Transverse colon (tissue), 4 donors: ENCODE data around the gene ALDH3A1. TPM values are rescaled to one million over a fixed set of nuclear protein-coding genes. Genes with fewer than 3 reads are reported as not detected.

ENCODE experiments used
- DNase-seq: peaks from one replicate; pipeline ENCODE4 v3.0.0-alpha.2; 2019
- H3K27ac ChIP-seq, 4 donors: fragments of 200-600 bp; sonication (generic); 2 replicates each; pipeline ENCODE4 v1.5.1; 2016 to 2018; ENCODE audit warnings: inconsistent platforms in 4 of 4
- H3K27me3 ChIP-seq: fragments of 200-600 bp; sonication (generic); 2 replicates; pipeline ENCODE4 v1.5.1; 2017; ENCODE audit warnings: inconsistent platforms
- H3K36me3 ChIP-seq, 4 donors: fragments of 200-600 bp; sonication (generic); 2 replicates each; pipeline ENCODE4 v1.5.1; 2017 to 2019; ENCODE audit warnings: inconsistent platforms in 4 of 4
- H3K4me1 ChIP-seq, 4 donors: fragments of 200-600 bp; sonication (generic); 2 replicates each; pipeline ENCODE4 v1.5.1; 2017 to 2020; ENCODE audit warnings: inconsistent platforms in 4 of 4
- H3K4me3 ChIP-seq, 4 donors: fragments of 200-600 bp; sonication (generic); 1 replicate in 1 of 4; 2 replicates in 3 of 4; pipeline versions ENCODE4 v1.5.1 to v1.6.1; 2017 to 2019; ENCODE audit warnings: inconsistent platforms in 4 of 4
- H3K9me3 ChIP-seq, 2 donors: fragments of 200-600 bp; sonication (generic); 2 replicates each; pipeline ENCODE4 v1.5.1; 2017 to 2019; ENCODE audit warnings: inconsistent platforms in 2 of 2
- EP300 ChIP-seq: sonication (generic); formaldehyde crosslinking; IDR thresholded peaks from one replicate; pipeline ENCODE4 v1.6.1; 2017; ENCODE audit warnings: antibody characterized with exemption, low read depth
- POLR2A ChIP-seq: fragments of 450-650 bp; IDR thresholded peaks from one replicate; pipeline ENCODE4 v1.6.1; 2016; ENCODE audit warnings: antibody characterized with exemption, mild to moderate bottlenecking, moderate library complexity
- POLR2AphosphoS5 ChIP-seq, 3 donors: sonication (generic); formaldehyde crosslinking; IDR thresholded peaks; one replicate each; pipeline ENCODE4 v1.6.1; 2016; ENCODE audit warnings: antibody characterized with exemption in 3 of 3
- WGBS, 2 donors: methylation state at CpG; one replicate each; pipeline ENCODE4 v1.1.5; 2018; ENCODE audit warnings: low coverage in 1 of 2; 5-methylcytosine and 5-hydroxymethylcytosine counted together
- in situ Hi-C, 4 donors: fragments of 200-750 bp; cut with MboI; loops; one replicate each; pipeline versions ENCODE4 v1.15.0 to v1.15.1; 2017; ENCODE audit warnings: low sequenced_read_pairs in 3 of 4, low pct_ligation_motif_present in 1 of 4, low pct_unique_long_range_greater_than_20kb in 1 of 4
- intact Hi-C: fragments of 100-400 bp; cut with DNase I; formaldehyde crosslinking; loops from one replicate; pipeline ENCODE4 v1.15.1; 2023; ENCODE audit warnings: low total_unique reads
- total RNA-seq, 4 donors: library from RNA; depleted of rRNA; stranded (reverse); fragments of >200 nt; gene quantifications; one replicate each; pipeline ENCODE4 v1.1.0, GENCODE V29; 2016
- TF ChIP-seq, protein P1 (sequence below), 5 experiments: fragments of 200-600 bp in 3 of 5; fragments of 450-650 bp in 2 of 5; sonication (generic) in 3 of 5; IDR thresholded peaks; 1 replicate in 2 of 5; 2 replicates in 3 of 5; pipeline ENCODE4 v1.5.1; 2016 to 2017; ENCODE audit warnings: antibody characterized with exemption in 5 of 5, inconsistent platforms in 3 of 5, mild to moderate bottlenecking in 2 of 5, moderate library complexity in 1 of 5

The ALDH3A1 gene
- total RNA-seq, 4 donors from 2014 or later, result 1.2 to 15.3 (median 3.4) TPM

GRCh38 chr17:19705771-19706770, 42.0 kb downstream of the ALDH3A1 start:
- in situ Hi-C loops (no loop called here), intact Hi-C loops (no loop called here)
- TF ChIP-seq, protein P1, sequence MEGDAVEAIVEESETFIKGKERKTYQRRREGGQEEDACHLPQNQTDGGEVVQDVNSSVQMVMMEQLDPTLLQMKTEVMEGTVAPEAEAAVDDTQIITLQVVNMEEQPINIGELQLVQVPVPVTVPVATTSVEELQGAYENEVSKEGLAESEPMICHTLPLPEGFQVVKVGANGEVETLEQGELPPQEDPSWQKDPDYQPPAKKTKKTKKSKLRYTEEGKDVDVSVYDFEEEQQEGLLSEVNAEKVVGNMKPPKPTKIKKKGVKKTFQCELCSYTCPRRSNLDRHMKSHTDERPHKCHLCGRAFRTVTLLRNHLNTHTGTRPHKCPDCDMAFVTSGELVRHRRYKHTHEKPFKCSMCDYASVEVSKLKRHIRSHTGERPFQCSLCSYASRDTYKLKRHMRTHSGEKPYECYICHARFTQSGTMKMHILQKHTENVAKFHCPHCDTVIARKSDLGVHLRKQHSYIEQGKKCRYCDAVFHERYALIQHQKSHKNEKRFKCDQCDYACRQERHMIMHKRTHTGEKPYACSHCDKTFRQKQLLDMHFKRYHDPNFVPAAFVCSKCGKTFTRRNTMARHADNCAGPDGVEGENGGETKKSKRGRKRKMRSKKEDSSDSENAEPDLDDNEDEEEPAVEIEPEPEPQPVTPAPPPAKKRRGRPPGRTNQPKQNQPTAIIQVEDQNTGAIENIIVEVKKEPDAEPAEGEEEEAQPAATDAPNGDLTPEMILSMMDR (IDR thresholded peaks at IDR 0.05), result no peak
- TF ChIP-seq EP300, result no peak
- no peak for TF ChIP-seq POLR2A
- no peak for TF ChIP-seq POLR2AphosphoS5 (IDR thresholded peaks at IDR 0.05)
- Histone ChIP-seq H3K4me3 (no peak overlapping the region), H3K27me3 (no peaks in the 10 kb centered on the region), H3K4me1 (no peaks in the 10 kb centered on the region), H3K27ac (no peak overlapping the region), H3K36me3 (no peaks in the 10 kb centered on the region), H3K9me3 (no peaks in the 10 kb centered on the region)
- 90% methylated on average over 19 of the region's 22 CpGs; no CpG with 5 or more reads in 1 of the 2 donors for WGBS, 2 donors
- no peak for DNase-seq

DNA sequence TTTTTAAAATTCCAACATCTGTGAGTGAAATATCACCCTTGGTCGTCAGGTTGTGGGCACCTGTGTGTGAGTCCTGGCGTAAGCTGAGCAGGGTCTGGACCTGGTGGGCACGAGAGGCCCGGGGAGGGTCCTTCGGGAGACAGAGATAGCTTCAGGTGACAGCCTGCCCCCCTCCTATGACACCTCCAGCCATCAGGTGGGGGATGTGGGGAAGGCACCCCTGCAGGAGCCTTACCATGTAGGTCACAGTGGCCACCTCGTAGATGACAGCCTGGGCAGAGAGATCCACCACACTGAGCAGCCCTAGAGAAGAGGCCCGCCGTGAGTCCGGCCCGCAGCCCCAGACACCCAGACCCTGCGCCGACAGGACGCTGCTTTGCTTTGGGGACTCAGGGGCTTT, 42.9 kb downstream of the ALDH3A1 start:
- in situ Hi-C loops, result no loop called here
- WGBS, 2 donors, result 92 to 95% methylated on average over 4 to 13 of the region's 13 CpGs
- DNase-seq, result no peak
- Histone ChIP-seq H3K27ac (no peak overlapping the region), H3K4me1 (no peaks in the 10 kb centered on the region), H3K27me3 (no peaks in the 10 kb centered on the region), H3K4me3 (no peak overlapping the region), H3K36me3 (no peaks in the 10 kb centered on the region), H3K9me3 (no peaks in the 10 kb centered on the region)
- no peak for TF ChIP-seq POLR2AphosphoS5 (IDR thresholded peaks at IDR 0.05)
- no peak for TF ChIP-seq EP300
- no peak for TF ChIP-seq POLR2A
- TF ChIP-seq, protein P1 (IDR thresholded peaks at IDR 0.05), result no peak
- intact Hi-C loops, result no loop called here

GRCh38 chr17:19703828-19704613, 44.1 kb downstream of the ALDH3A1 start:
- Histone ChIP-seq H3K27me3 (no peaks in the 10 kb centered on the region), H3K4me1 (no peaks in the 10 kb centered on the region), H3K36me3 (no peaks in the 10 kb centered on the region), H3K4me3 (no peak overlapping the region), H3K27ac (no peak overlapping the region), H3K9me3 (no peaks in the 10 kb centered on the region)
- TF ChIP-seq POLR2AphosphoS5 (IDR thresholded peaks at IDR 0.05) (no peak), EP300 (no peak), POLR2A (no peak)
- TF ChIP-seq, protein P1 (IDR thresholded peaks at IDR 0.05), result no peak
- 88 to 96% methylated on average over 3 to 15 of the region's 17 CpGs for WGBS, 2 donors
- intact Hi-C loops, result no loop called here
- DNase-seq, result no peak
- in situ Hi-C loops, result no loop called here
